Urinary bladder (tissue), 4 donors: ENCODE results near the gene GMPPA. TPM values are rescaled to one million over a fixed set of nuclear protein-coding genes. Genes with fewer than 3 reads are reported as not detected.

Experiments
- DNase-seq: peaks from one replicate; pipeline ENCODE4 v3.0.0-alpha.2; 2015; ENCODE audit errors: extremely low spot score
- H3K27ac ChIP-seq: one replicate; pipeline ENCODE4 v1.5.1; 2013; ENCODE audit warnings: low read depth, mild to moderate bottlenecking, moderate library complexity
- H3K36me3 ChIP-seq: one replicate; pipeline ENCODE4 v1.6.1; 2013; ENCODE audit warnings: mild to moderate bottlenecking, moderate library complexity; ENCODE audit not compliant: insufficient read depth
- H3K4me1 ChIP-seq: one replicate; pipeline ENCODE4 v1.6.1; 2013; ENCODE audit warnings: mild to moderate bottlenecking, moderate library complexity; ENCODE audit not compliant: insufficient read depth
- H3K4me3 ChIP-seq: one replicate; pipeline ENCODE4 v1.5.1; 2013; ENCODE audit warnings: low read depth, low read length
- WGBS: extraction: QIAGEN DNeasy Blood & Tissue Kit; methylation state at CpG from one replicate; pipeline ENCODE4 v1.1.7; 2013; 5-methylcytosine and 5-hydroxymethylcytosine counted together
- polyA plus RNA-seq: library from polyadenylated mRNA; stranded (reverse); fragments of 200-250 nt; gene quantifications from one replicate; pipeline ENCODE4 v1.2.3, GENCODE V29; 2013
- total RNA-seq: library from RNA; depleted of rRNA; stranded (reverse); fragments of >200 nt; gene quantifications from one replicate; pipeline ENCODE4 v1.2.3, GENCODE V29; 2014
- donor health status: healthy with polysubstance abuse.
- donor health status: healthy.

The GMPPA gene
- total and polyA plus RNA-seq, 2 donors, result 32.1 to 34.3 TPM

GRCh38 chr2:219474285-219475060 lies 24.2 kb upstream of the GMPPA start:
- Histone ChIP-seq H3K36me3 (no peaks in the 10 kb centered on the region), H3K4me1 (no peaks in the 10 kb centered on the region), H3K27ac (no peak overlapping the region), H3K4me3 (no peak overlapping the region)
- no peak for DNase-seq
- WGBS, result 79% methylated on average over 11 of the region's 11 CpGs

GRCh38 chr2:219475278-219475677 lies 23.4 kb upstream of the GMPPA start:
- H3K27ac ChIP-seq, result no peak overlapping the region
- 67% methylated on average over 6 of the region's 6 CpGs for WGBS
- no peak overlapping the region for H3K4me3 ChIP-seq
- H3K4me1 ChIP-seq, result no peaks in the 10 kb centered on the region
- no peaks in the 10 kb centered on the region for H3K36me3 ChIP-seq
- DNase-seq, result no peak

- WGBS, result 33% methylated on average over 14 of the region's 14 CpGs
- Histone ChIP-seq H3K36me3 (no peaks in the 10 kb centered on the region), H3K4me3 (no peak overlapping the region), H3K27ac (no peak overlapping the region), H3K4me1 (no peaks in the 10 kb centered on the region)
- no peak for DNase-seq
Observed at GRCh38 chr2:219475697-219476651, 22.7 kb upstream of the GMPPA start.

- H3K27ac ChIP-seq, result no peak overlapping the region
- 21% methylated on average over 16 of the region's 16 CpGs for WGBS
- no peak for DNase-seq
- no peaks in the 10 kb centered on the region for H3K36me3 ChIP-seq
- H3K4me1 ChIP-seq, result no peaks in the 10 kb centered on the region
- H3K4me3 ChIP-seq, result no peak overlapping the region
Observed at GRCh38 chr2:219476652-219477151, 22.0 kb upstream of the GMPPA start.

- Histone ChIP-seq H3K36me3 (no peaks in the 10 kb centered on the region), H3K27ac (no peak overlapping the region), H3K4me1 (no peaks in the 10 kb centered on the region), H3K4me3 (no peak overlapping the region)
- DNase-seq, result no peak
- 79% methylated on average over 13 of the region's 13 CpGs for WGBS
Observed at GRCh38 chr2:219477179-219477578, 21.5 kb upstream of the GMPPA start.

GRCh38 chr2:219477815-219478214 lies 20.9 kb upstream of the GMPPA start:
- H3K27ac ChIP-seq, result no peak overlapping the region
- 61% methylated on average over 15 of the region's 15 CpGs for WGBS
- no peak overlapping the region for H3K4me3 ChIP-seq
- no peaks in the 10 kb centered on the region for H3K36me3 ChIP-seq
- DNase-seq, result no peak
- no peaks in the 10 kb centered on the region for H3K4me1 ChIP-seq

- no peaks in the 10 kb centered on the region for H3K4me1 ChIP-seq
- no peak for DNase-seq
- no peaks in the 10 kb centered on the region for H3K36me3 ChIP-seq
- H3K27ac ChIP-seq, result no peak overlapping the region
- H3K4me3 ChIP-seq, result no peak overlapping the region
- WGBS, result 75% methylated on average over 8 of the region's 8 CpGs
Observed at GRCh38 chr2:219478916-219479315, 19.8 kb upstream of the GMPPA start.

GRCh38 chr2:219480004-219480403 lies 18.7 kb upstream of the GMPPA start:
- no peak overlapping the region for H3K27ac ChIP-seq
- 92% methylated on average over 8 of the region's 8 CpGs for WGBS
- H3K4me1 ChIP-seq, result no peaks in the 10 kb centered on the region

GRCh38 chr2:219482674-219483405 lies 15.9 kb upstream of the GMPPA start:
- Histone ChIP-seq H3K36me3 (no peaks in the 10 kb centered on the region), H3K4me1 (no peaks in the 10 kb centered on the region), H3K4me3 (no peak overlapping the region), H3K27ac (no peak overlapping the region)
- 69% methylated on average over 17 of the region's 17 CpGs for WGBS
- no peak for DNase-seq

More at GRCh38 chr2:219480004-219480403, 18.7 kb upstream of the GMPPA start:
- Histone ChIP-seq H3K36me3 (no peaks in the 10 kb centered on the region), H3K4me3 (no peak overlapping the region)
- DNase-seq, result no peak

GRCh38 chr2:219483451-219484342 lies 15.0 kb upstream of the GMPPA start:
- no peaks in the 10 kb centered on the region for H3K36me3 ChIP-seq

GRCh38 chr2:219484343-219485200 lies 14.1 kb upstream of the GMPPA start:
- no peak for DNase-seq
- no peaks in the 10 kb centered on the region for H3K4me1 ChIP-seq
- H3K36me3 ChIP-seq, result no peaks in the 10 kb centered on the region
- peak overlapping the region; percentile 17 for H3K4me3 ChIP-seq
- H3K27ac ChIP-seq, result no peak overlapping the region
- WGBS, result 16% methylated on average over 89 of the region's 89 CpGs

More at GRCh38 chr2:219483451-219484342, 15.0 kb upstream of the GMPPA start:
- no peak for DNase-seq
- peak overlapping the region; percentile 17 for H3K4me3 ChIP-seq
- WGBS, result 36% methylated on average over 58 of the region's 58 CpGs
- no peak overlapping the region for H3K27ac ChIP-seq
- no peaks in the 10 kb centered on the region for H3K4me1 ChIP-seq

- Histone ChIP-seq H3K4me3 (no peak overlapping the region), H3K4me1 (no peaks in the 10 kb centered on the region), H3K27ac (no peak overlapping the region), H3K36me3 (no peaks in the 10 kb centered on the region)
- WGBS, result 76% methylated on average over 12 of the region's 12 CpGs
- no peak for DNase-seq
Observed at GRCh38 chr2:219485201-219485580, 13.5 kb upstream of the GMPPA start.
